Stimulated activated CD4-positive, alpha-beta T cell treated with anti-CD3 and anti-CD28 coated beads, TNF-alpha, amount 100 ng/mL, for 48 hours (primary cell): ENCODE results near the gene DCST2.

Experiments used
- DNase-seq, 3 donors: peaks; one replicate each; pipeline ENCODE4 v3.0.0-alpha.2; 2020; ENCODE audit warnings: low read depth in 3 of 3

The DCST2 gene

GRCh38 chr1:155049651-155050559 is 16.3 kb upstream of the DCST2 start:
- DNase-seq = no peak

- DNase-seq = no peak
These were observed 15.1 kb upstream of the DCST2 start for GRCh38 chr1:155048449-155049334.

GRCh38 chr1:155044812-155045657 is 11.5 kb upstream of the DCST2 start:
- DNase-seq = peak in 1 of 3 donors; percentile 44

GRCh38 chr1:155044365-155044764 is 10.8 kb upstream of the DCST2 start:
- DNase-seq = no peak

GRCh38 chr1:155043793-155044192 is 10.2 kb upstream of the DCST2 start:
- DNase-seq = no peak

- no peak for DNase-seq
These were observed 9.7 kb upstream of the DCST2 start for GRCh38 chr1:155043301-155043702.

GRCh38 chr1:155042789-155043188 is 9.2 kb upstream of the DCST2 start:
- no peak for DNase-seq

GRCh38 chr1:155040358-155041093 is 6.9 kb upstream of the DCST2 start:
- no peak for DNase-seq

GRCh38 chr1:155039308-155039669 is 5.7 kb upstream of the DCST2 start:
- DNase-seq = no peak

GRCh38 chr1:155038602-155039307 is 5.2 kb upstream of the DCST2 start:
- no peak for DNase-seq

GRCh38 chr1:155037851-155038441 is 4.4 kb upstream of the DCST2 start:
- DNase-seq = no peak

- DNase-seq = no peak
These were observed 3.5 kb upstream of the DCST2 start for GRCh38 chr1:155037043-155037442.

- no peak for DNase-seq
These were observed 2.4 kb upstream of the DCST2 start for GRCh38 chr1:155035936-155036335.

GRCh38 chr1:155034318-155035208 is 982 bp upstream of the DCST2 start:
- DNase-seq = no peak

- no peak for DNase-seq
These were observed 695 bp downstream of the DCST2 start for GRCh38 chr1:155032886-155033285.

- DNase-seq = no peak
These were observed 2.7 kb downstream of the DCST2 start for GRCh38 chr1:155030899-155031298.

- no peak for DNase-seq
These were observed 3.3 kb downstream of the DCST2 start for GRCh38 chr1:155030243-155030795.

- no peak for DNase-seq
These were observed 3.9 kb downstream of the DCST2 start for GRCh38 chr1:155029513-155030242.
